Placental epithelial cell (primary cell): ENCODE results near the gene FRY. TPM values are rescaled to one million over a fixed set of nuclear protein-coding genes. Genes with fewer than 3 reads are reported as not detected.

Source experiments
- total RNA-seq: library from RNA; depleted of rRNA; stranded (reverse); fragments of >200 nt; gene quantifications from 2 replicates; pipeline ENCODE4 v1.2.3, GENCODE V29; 2012

Gene FRY
- total RNA-seq = 0.11 and 0.39 TPM in 2 replicates

GRCh38 chr13:32031025-32031814 is at the start of gene FRY:
Gene FRY, plus strand, starts transcription at chr13:32031774. Its CDS starts 22 bp downstream, at chr13:32031796.

GRCh38 chr13:32315238-32316027 is 283.9 kb downstream of the FRY start, which contains the start of the genes BRCA2 and ZAR1L:
Gene BRCA2, plus strand, starts transcription at chr13:32315508. Its CDS starts 953 bp downstream, at chr13:32316461.
Gene ZAR1L, minus strand, starts transcription at chr13:32315363. Its CDS starts 3,438 bp downstream, at chr13:32311925.

